ENCODE results near the gene ATG101.

DNA sequence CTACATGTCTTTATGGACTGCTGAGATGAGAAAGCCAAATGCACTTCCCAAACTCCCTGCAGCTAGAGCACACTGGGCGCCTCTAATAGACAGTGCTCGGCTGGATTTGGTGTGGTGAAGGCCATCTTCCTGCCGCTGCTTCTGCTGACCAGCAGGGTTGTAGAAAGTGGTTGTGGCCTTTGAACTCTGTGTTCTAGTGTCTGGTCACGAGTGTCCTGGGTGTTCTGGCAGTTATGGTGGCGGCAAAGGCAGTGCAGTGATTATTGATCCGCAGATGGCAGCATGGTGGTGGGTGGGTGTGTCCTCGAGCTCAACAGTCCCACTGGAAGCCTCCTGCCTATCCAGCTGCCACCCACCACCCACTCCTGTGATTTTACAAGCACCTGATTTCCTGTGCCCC is 53.1 kb downstream of the ATG101 start:
- TF ChIP-seq, protein P1, sequence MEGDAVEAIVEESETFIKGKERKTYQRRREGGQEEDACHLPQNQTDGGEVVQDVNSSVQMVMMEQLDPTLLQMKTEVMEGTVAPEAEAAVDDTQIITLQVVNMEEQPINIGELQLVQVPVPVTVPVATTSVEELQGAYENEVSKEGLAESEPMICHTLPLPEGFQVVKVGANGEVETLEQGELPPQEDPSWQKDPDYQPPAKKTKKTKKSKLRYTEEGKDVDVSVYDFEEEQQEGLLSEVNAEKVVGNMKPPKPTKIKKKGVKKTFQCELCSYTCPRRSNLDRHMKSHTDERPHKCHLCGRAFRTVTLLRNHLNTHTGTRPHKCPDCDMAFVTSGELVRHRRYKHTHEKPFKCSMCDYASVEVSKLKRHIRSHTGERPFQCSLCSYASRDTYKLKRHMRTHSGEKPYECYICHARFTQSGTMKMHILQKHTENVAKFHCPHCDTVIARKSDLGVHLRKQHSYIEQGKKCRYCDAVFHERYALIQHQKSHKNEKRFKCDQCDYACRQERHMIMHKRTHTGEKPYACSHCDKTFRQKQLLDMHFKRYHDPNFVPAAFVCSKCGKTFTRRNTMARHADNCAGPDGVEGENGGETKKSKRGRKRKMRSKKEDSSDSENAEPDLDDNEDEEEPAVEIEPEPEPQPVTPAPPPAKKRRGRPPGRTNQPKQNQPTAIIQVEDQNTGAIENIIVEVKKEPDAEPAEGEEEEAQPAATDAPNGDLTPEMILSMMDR (IDR thresholded peaks at IDR 0.05; ENCODE audit: low read depth, low read length, missing input control): peak; percentile 19
- TF ChIP-seq, protein P2, sequence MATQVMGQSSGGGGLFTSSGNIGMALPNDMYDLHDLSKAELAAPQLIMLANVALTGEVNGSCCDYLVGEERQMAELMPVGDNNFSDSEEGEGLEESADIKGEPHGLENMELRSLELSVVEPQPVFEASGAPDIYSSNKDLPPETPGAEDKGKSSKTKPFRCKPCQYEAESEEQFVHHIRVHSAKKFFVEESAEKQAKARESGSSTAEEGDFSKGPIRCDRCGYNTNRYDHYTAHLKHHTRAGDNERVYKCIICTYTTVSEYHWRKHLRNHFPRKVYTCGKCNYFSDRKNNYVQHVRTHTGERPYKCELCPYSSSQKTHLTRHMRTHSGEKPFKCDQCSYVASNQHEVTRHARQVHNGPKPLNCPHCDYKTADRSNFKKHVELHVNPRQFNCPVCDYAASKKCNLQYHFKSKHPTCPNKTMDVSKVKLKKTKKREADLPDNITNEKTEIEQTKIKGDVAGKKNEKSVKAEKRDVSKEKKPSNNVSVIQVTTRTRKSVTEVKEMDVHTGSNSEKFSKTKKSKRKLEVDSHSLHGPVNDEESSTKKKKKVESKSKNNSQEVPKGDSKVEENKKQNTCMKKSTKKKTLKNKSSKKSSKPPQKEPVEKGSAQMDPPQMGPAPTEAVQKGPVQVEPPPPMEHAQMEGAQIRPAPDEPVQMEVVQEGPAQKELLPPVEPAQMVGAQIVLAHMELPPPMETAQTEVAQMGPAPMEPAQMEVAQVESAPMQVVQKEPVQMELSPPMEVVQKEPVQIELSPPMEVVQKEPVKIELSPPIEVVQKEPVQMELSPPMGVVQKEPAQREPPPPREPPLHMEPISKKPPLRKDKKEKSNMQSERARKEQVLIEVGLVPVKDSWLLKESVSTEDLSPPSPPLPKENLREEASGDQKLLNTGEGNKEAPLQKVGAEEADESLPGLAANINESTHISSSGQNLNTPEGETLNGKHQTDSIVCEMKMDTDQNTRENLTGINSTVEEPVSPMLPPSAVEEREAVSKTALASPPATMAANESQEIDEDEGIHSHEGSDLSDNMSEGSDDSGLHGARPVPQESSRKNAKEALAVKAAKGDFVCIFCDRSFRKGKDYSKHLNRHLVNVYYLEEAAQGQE (IDR thresholded peaks at IDR 0.05): no peak
- peak; percentile 78 for TF ChIP-seq SP1 (IDR thresholded peaks at IDR 0.05)
- peak; percentile 45 for TF ChIP-seq HNF4G (IDR thresholded peaks at IDR 0.05)
- peak; percentile 74 to 81 for TF ChIP-seq HNF4A (conservative IDR thresholded peaks at IDR 0.05)
- TF ChIP-seq JUND (IDR thresholded peaks at IDR 0.05): no peak
- TF ChIP-seq, protein P3, sequence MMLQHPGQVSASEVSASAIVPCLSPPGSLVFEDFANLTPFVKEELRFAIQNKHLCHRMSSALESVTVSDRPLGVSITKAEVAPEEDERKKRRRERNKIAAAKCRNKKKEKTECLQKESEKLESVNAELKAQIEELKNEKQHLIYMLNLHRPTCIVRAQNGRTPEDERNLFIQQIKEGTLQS (IDR thresholded peaks at IDR 0.05): no peak
- peak; percentile 94 for TF ChIP-seq YY1 (IDR thresholded peaks at IDR 0.05)

Data from liver (tissue), 3 donors.